Measurements from ENCODE around the gene MICALL2. TPM values are rescaled to one million over a fixed set of nuclear protein-coding genes. Genes with fewer than 3 reads are reported as not detected.

The MICALL2 gene
- 10 to 100 TPM; 20.9 to 50.7 TPM for polyA plus RNA-seq

- Histone ChIP-seq H3K27ac (ENCODE audit: low read depth in 2 of 2, low read length in 1 of 2) (peak within 1 kb of the TSS; percentile 87 to 92), H3K4me3 (ENCODE audit: low read depth in 1 of 2, low read length in 2 of 2) (peak within 1 kb of the TSS; percentile 65 to 74), H3K27me3 (ENCODE audit: control insufficient read depth in 1 of 2, insufficient read depth in 2 of 2, low read length in 2 of 2) (no peaks in the 10 kb centered on the region), H3K9me3 (ENCODE audit: control insufficient read depth in 2 of 2, insufficient read depth in 1 of 2, low read depth in 1 of 2, low read length in 1 of 2) (no peaks in the 10 kb centered on the region), H3K36me3 (ENCODE audit: control insufficient read depth in 2 of 2, insufficient read depth in 2 of 2, low read length in 1 of 2) (no peaks in the 10 kb centered on the region), H3K4me1 (ENCODE audit: control insufficient read depth in 2 of 2, insufficient read depth in 2 of 2, low read length in 1 of 2) (peaks cover 7 to 45% of the 10 kb centered on the region in 2 donors)
- WGBS, 2 donors, result 1 to 3% methylated on average over 45 to 69 of the region's 69 CpGs
Observed at GRCh38 chr7:1458683-1459511, at the start of gene MICALL2. MICALL2 (minus strand) TSS chr7:1459470; CDS start chr7:1459326, 144 bp downstream.

DNA sequence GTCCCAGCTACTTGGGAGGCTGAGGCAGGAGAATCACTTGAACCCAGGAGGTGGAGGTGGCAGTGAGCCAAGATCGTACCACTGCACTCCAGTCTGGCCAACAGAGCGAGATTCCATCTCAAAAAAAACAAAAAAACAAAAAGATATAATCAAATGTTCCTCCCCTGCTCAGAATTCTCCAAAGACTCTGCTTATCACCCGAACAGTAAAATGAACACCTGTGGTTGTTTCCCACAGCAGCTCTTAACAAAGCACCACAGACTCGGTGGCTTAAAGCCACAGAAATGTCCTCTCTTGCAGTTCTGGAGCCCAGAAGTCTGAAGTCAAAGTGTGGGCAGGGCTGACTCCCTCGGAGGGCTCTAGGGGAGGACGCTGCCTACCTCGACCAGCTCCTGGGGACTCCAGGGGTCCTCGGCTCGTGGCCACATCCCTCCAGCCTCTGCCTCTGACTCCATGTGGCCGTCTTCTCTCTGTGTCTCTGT is 49.0 kb upstream of the MICALL2 start:
- Histone ChIP-seq H3K27ac (ENCODE audit: low read depth in 2 of 2, low read length in 1 of 2) (no peak overlapping the region), H3K4me3 (ENCODE audit: low read depth in 1 of 2, low read length in 2 of 2) (no peak overlapping the region)
- WGBS, 2 donors, result 56 to 73% methylated on average over 10 of the region's 10 CpGs

DNA sequence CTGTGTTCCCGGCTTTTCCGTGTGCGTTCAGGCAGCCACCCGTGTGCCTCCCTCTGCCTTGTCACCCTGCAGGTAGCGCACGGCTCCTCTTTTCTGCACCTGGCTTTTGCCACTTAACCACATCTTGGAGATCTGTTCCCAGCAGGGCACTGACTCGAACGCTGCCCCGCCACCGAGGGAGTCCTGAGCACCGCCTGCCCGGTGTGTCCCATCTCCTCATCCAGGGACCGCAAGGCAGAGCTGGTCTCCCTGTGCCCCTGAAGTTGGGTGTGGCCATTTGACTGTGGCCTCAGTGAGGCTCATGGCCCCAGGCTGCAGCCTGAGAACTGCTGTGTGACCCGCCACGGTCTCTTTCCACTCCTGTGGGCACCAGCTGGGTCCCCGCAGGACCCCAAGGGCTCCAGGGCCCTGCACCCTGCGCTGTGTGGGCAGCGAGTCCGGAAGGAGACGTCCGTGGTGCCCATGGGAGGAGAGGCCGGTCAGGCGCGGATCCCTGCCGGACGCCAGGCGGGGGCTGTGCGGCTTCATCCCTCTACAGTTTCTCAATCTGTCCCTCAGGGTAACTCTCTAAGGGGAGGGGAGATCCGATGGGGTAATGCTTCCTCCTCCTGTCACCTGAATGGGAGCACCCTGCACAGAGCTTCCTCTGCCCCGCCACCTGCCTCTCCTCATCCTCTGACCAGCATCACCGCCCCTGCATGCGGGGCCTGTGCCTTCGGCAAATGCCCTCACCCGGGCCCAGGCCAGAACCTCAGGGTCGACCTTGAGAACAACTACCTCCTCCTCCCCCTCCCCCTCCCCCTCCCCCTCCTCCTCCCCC is 46.7 kb upstream of the MICALL2 start:
- no peaks in the 10 kb centered on the region for H3K9me3 ChIP-seq (ENCODE audit: control insufficient read depth in 2 of 2, insufficient read depth in 1 of 2, low read depth in 1 of 2, low read length in 1 of 2)
- no peak overlapping the region for H3K4me3 ChIP-seq (ENCODE audit: low read depth in 1 of 2, low read length in 2 of 2)
- H3K27ac ChIP-seq (ENCODE audit: low read depth in 2 of 2, low read length in 1 of 2), result no peak overlapping the region
- H3K36me3 ChIP-seq (ENCODE audit: control insufficient read depth in 2 of 2, insufficient read depth in 2 of 2, low read length in 1 of 2), result peaks cover 0 to 11% of the 10 kb centered on the region in 2 donors
- 67 to 75% methylated on average over 35 of the region's 35 CpGs for WGBS, 2 donors
- H3K4me1 ChIP-seq (ENCODE audit: control insufficient read depth in 2 of 2, insufficient read depth in 2 of 2, low read length in 1 of 2), result peaks cover 8 to 18% of the 10 kb centered on the region in 2 donors
- no peaks in the 10 kb centered on the region for H3K27me3 ChIP-seq (ENCODE audit: control insufficient read depth in 1 of 2, insufficient read depth in 2 of 2, low read length in 2 of 2)

More for the DNA sequence above, 49.0 kb upstream of the MICALL2 start:
- Histone ChIP-seq H3K4me1 (ENCODE audit: control insufficient read depth in 2 of 2, insufficient read depth in 2 of 2, low read length in 1 of 2) (peaks cover 4 to 10% of the 10 kb centered on the region in 2 donors), H3K9me3 (ENCODE audit: control insufficient read depth in 2 of 2, insufficient read depth in 1 of 2, low read depth in 1 of 2, low read length in 1 of 2) (no peaks in the 10 kb centered on the region), H3K36me3 (ENCODE audit: control insufficient read depth in 2 of 2, insufficient read depth in 2 of 2, low read length in 1 of 2) (no peaks in the 10 kb centered on the region), H3K27me3 (ENCODE audit: control insufficient read depth in 1 of 2, insufficient read depth in 2 of 2, low read length in 2 of 2) (no peaks in the 10 kb centered on the region)

GRCh38 chr7:1503816-1504775 is 44.8 kb upstream of the MICALL2 start, which contains the start of gene INTS1:
INTS1 (minus strand) TSS chr7:1504389; CDS start chr7:1503960, 429 bp downstream.
- Histone ChIP-seq H3K27me3 (ENCODE audit: control insufficient read depth in 1 of 2, insufficient read depth in 2 of 2, low read length in 2 of 2) (no peaks in the 10 kb centered on the region), H3K4me1 (ENCODE audit: control insufficient read depth in 2 of 2, insufficient read depth in 2 of 2, low read length in 1 of 2) (peaks cover 8 to 18% of the 10 kb centered on the region in 2 donors), H3K36me3 (ENCODE audit: control insufficient read depth in 2 of 2, insufficient read depth in 2 of 2, low read length in 1 of 2) (peaks cover 0 to 26% of the 10 kb centered on the region in 2 donors), H3K4me3 (ENCODE audit: low read depth in 1 of 2, low read length in 2 of 2) (peak within 1 kb of the TSS; percentile 94 to 95), H3K27ac (ENCODE audit: low read depth in 2 of 2, low read length in 1 of 2) (peak within 1 kb of the TSS; percentile 65 to 78), H3K9me3 (ENCODE audit: control insufficient read depth in 2 of 2, insufficient read depth in 1 of 2, low read depth in 1 of 2, low read length in 1 of 2) (no peaks in the 10 kb centered on the region)
- 1% methylated on average over 92 to 118 of the region's 118 CpGs for WGBS, 2 donors

- H3K4me1 ChIP-seq (ENCODE audit: control insufficient read depth in 2 of 2, insufficient read depth in 2 of 2, low read length in 1 of 2), result peaks cover 8 to 18% of the 10 kb centered on the region in 2 donors
- H3K27ac ChIP-seq (ENCODE audit: low read depth in 2 of 2, low read length in 1 of 2), result no peak overlapping the region
Observed at GRCh38 chr7:1503390-1503789, 44.1 kb upstream of the MICALL2 start.

DNA sequence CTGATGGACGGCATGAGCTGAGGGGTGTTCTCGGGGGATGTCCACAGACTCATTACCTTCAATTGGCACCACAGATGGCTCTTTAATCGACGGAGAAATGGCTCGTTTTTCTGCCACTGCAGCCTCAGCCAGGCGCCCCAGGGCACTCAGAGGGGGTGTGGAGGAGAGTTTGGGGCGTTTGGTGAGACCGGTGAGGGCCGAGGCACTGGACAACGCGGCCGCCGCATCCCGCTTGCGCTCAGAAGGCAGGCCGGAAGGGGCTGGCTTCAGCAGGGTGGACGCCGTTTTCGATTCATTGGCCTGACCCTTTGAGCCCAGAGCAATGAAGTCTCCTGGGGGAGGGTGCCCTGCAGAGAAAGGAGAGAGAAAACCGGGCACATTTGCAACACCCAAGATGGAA is 43.6 kb upstream of the MICALL2 start:
- H3K36me3 ChIP-seq (ENCODE audit: control insufficient read depth in 2 of 2, insufficient read depth in 2 of 2, low read length in 1 of 2), result peaks cover 4 to 35% of the 10 kb centered on the region in 2 donors
- H3K9me3 ChIP-seq (ENCODE audit: control insufficient read depth in 2 of 2, insufficient read depth in 1 of 2, low read depth in 1 of 2, low read length in 1 of 2), result no peaks in the 10 kb centered on the region
- H3K27me3 ChIP-seq (ENCODE audit: control insufficient read depth in 1 of 2, insufficient read depth in 2 of 2, low read length in 2 of 2), result no peaks in the 10 kb centered on the region
- 88 to 90% methylated on average over 20 of the region's 20 CpGs for WGBS, 2 donors
- no peak overlapping the region for H3K27ac ChIP-seq (ENCODE audit: low read depth in 2 of 2, low read length in 1 of 2)
- peak overlapping the region; percentile 94 to 95 for H3K4me3 ChIP-seq (ENCODE audit: low read depth in 1 of 2, low read length in 2 of 2)
- peaks cover 8 to 18% of the 10 kb centered on the region in 2 donors for H3K4me1 ChIP-seq (ENCODE audit: control insufficient read depth in 2 of 2, insufficient read depth in 2 of 2, low read length in 1 of 2)

More at GRCh38 chr7:1503390-1503789, 44.1 kb upstream of the MICALL2 start:
- WGBS, 2 donors, result 22 to 25% methylated on average over 24 of the region's 24 CpGs
- H3K36me3 ChIP-seq (ENCODE audit: control insufficient read depth in 2 of 2, insufficient read depth in 2 of 2, low read length in 1 of 2), result peaks cover 0 to 31% of the 10 kb centered on the region in 2 donors
- H3K4me3 ChIP-seq (ENCODE audit: low read depth in 1 of 2, low read length in 2 of 2), result peak overlapping the region; percentile 94 to 95
- no peaks in the 10 kb centered on the region for H3K9me3 ChIP-seq (ENCODE audit: control insufficient read depth in 2 of 2, insufficient read depth in 1 of 2, low read depth in 1 of 2, low read length in 1 of 2)
- no peaks in the 10 kb centered on the region for H3K27me3 ChIP-seq (ENCODE audit: control insufficient read depth in 1 of 2, insufficient read depth in 2 of 2, low read length in 2 of 2)

DNA sequence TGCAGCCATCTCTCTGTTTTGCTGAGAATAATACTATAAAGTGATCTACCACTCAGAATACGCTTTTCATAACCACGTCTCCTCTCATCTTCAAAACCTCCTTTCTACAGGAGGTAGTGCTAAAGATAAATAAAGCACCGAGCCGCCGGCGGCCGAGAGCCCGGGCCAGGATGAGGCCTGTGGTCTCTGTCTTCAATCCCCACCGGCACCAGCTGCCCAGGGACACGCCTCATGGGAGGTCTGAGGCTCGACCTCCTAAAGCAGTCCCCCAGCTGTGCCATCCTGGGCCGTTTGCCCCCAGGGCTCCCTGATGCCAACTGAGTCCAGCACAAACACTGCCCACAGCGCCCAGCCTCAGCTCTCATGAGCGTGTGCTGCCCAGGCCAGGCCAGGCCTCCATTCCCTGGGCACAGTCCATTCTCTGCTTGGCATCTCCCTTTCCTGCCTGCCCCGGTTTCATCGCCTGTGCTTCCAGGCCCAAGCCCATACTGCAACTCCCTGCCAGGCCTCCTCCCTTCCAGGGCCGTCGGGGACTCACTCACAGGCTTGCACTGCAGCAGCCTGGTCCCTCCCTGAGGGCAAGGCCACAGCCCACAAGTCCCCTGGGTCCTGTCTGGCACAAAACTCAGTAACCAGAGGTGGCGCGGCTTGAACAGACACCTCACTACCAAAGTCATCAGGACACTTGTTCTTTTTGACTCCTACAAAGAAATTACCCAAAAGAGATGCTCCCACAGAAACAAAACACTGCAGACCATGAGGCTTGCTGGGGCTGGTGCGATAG is 42.4 kb upstream of the MICALL2 start:
- Histone ChIP-seq H3K27me3 (ENCODE audit: control insufficient read depth in 1 of 2, insufficient read depth in 2 of 2, low read length in 2 of 2) (no peaks in the 10 kb centered on the region), H3K4me1 (ENCODE audit: control insufficient read depth in 2 of 2, insufficient read depth in 2 of 2, low read length in 1 of 2) (peaks cover 8 to 18% of the 10 kb centered on the region in 2 donors), H3K27ac (ENCODE audit: low read depth in 2 of 2, low read length in 1 of 2) (no peak overlapping the region), H3K36me3 (ENCODE audit: control insufficient read depth in 2 of 2, insufficient read depth in 2 of 2, low read length in 1 of 2) (peaks cover 9 to 47% of the 10 kb centered on the region in 2 donors), H3K4me3 (ENCODE audit: low read depth in 1 of 2, low read length in 2 of 2) (no peak overlapping the region), H3K9me3 (ENCODE audit: control insufficient read depth in 2 of 2, insufficient read depth in 1 of 2, low read depth in 1 of 2, low read length in 1 of 2) (no peaks in the 10 kb centered on the region)
- WGBS, 2 donors, result 89 to 92% methylated on average over 21 of the region's 21 CpGs

DNA sequence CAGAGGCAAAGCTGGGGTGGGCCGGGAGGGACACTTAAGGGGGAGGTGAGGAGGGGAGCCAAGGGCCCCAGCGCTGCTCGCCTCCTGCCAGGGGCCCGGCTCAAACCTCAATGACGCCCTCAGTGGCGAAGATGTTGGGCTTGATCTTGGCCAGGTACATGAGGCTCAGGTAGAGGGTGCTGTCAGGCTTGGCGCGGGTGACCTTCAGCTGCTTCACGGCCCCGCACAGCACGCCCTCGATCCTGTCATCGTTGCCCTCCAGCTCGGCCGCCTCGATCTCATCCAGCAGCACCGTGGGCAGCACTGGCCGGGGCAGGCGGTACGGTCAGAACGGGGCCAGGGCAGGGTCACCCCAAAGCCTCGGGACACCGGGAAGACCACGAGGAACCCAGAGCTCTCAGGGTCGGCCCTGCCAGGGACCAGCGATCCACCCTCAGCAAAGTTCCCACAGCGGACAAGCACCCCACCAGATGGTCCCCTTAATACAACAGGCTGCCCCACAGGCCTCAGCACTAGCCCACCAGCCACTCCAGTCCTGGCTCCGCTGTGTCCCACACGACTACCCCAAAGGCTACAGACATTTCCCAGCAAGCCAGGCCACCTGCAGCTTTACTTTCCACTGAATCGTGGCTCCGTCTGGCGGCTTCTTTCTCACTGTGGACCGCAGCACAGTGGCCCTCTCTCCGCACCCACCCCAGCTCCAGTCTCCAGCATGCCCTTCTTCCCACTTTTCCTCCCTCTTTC is 41.0 kb upstream of the MICALL2 start:
- no peak overlapping the region for H3K4me3 ChIP-seq (ENCODE audit: low read depth in 1 of 2, low read length in 2 of 2)
- peaks cover 9 to 60% of the 10 kb centered on the region in 2 donors for H3K36me3 ChIP-seq (ENCODE audit: control insufficient read depth in 2 of 2, insufficient read depth in 2 of 2, low read length in 1 of 2)
- H3K27me3 ChIP-seq (ENCODE audit: control insufficient read depth in 1 of 2, insufficient read depth in 2 of 2, low read length in 2 of 2), result no peaks in the 10 kb centered on the region
- H3K4me1 ChIP-seq (ENCODE audit: control insufficient read depth in 2 of 2, insufficient read depth in 2 of 2, low read length in 1 of 2), result peaks cover 8 to 13% of the 10 kb centered on the region in 2 donors
- WGBS, 2 donors, result 93 to 94% methylated on average over 34 of the region's 34 CpGs
- no peaks in the 10 kb centered on the region for H3K9me3 ChIP-seq (ENCODE audit: control insufficient read depth in 2 of 2, insufficient read depth in 1 of 2, low read depth in 1 of 2, low read length in 1 of 2)
- H3K27ac ChIP-seq (ENCODE audit: low read depth in 2 of 2, low read length in 1 of 2), result no peak overlapping the region
